Activated CD8-positive, alpha-beta memory T cell treated with anti-CD3 and anti-CD28 coated beads for 4 hours (primary cell): Measurements from ENCODE around the gene FRZB.
"Not testable (repeated sequence)": the region's sequence is repeated elsewhere in the genome, so short reads cannot be mapped to it uniquely, and the experiment has no call there.

Experiments used
- DNase-seq, 2 donors: peaks; one replicate each; pipeline ENCODE4 v3.0.0-alpha.2; 2020; ENCODE audit warnings: low read depth in 2 of 2

The FRZB gene, protein sequence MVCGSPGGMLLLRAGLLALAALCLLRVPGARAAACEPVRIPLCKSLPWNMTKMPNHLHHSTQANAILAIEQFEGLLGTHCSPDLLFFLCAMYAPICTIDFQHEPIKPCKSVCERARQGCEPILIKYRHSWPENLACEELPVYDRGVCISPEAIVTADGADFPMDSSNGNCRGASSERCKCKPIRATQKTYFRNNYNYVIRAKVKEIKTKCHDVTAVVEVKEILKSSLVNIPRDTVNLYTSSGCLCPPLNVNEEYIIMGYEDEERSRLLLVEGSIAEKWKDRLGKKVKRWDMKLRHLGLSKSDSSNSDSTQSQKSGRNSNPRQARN

DNA sequence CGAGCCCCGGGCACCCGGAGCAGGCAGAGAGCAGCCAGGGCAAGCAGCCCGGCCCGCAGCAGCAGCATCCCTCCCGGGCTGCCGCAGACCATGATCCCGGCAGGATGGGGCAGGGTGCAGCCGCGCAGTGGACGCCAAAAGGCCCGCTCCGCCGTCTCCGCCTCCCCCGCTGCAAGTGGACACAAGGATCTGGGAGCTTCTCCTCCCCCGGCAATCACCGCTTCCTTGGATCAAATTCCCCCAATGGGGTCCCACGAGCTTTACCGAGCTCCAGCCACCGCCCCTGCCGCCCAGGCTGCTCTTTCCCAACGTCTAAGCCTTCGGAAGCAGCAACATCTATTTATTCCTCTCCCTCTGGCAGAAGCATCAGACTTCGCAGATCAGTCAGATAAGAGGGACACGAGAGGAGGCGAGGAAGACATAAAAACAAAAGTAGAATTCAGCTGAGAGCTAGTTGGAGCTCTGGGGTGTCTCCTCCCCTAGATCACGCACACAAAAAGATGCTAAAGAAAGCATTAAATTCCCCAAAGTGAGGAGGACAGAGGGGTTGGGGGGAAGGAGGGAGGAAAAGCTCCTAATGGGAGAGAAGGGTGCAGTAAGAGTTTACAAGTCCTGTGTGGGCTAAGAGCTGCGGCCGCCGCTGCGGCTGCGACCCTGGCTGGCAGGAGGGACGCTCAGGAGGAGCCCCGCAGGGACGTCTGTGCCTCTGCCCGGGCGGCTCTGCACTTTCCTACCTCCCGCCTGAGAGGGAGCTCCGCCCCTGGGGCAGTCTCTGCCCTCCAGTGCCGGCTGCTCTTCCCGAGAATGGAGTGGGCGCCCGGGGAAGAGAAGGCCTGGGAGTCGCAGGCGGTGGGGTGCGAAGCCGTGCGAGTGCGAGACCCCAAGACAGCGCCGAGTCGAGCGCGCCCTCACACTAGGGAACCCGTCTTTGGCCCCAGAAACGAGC is at the start of gene FRZB:
Gene FRZB (minus strand): TSS at position 177 of the 946 bp plus-strand sequence. CDS start 85 bp downstream, at position 92.
- no peak for DNase-seq

DNA sequence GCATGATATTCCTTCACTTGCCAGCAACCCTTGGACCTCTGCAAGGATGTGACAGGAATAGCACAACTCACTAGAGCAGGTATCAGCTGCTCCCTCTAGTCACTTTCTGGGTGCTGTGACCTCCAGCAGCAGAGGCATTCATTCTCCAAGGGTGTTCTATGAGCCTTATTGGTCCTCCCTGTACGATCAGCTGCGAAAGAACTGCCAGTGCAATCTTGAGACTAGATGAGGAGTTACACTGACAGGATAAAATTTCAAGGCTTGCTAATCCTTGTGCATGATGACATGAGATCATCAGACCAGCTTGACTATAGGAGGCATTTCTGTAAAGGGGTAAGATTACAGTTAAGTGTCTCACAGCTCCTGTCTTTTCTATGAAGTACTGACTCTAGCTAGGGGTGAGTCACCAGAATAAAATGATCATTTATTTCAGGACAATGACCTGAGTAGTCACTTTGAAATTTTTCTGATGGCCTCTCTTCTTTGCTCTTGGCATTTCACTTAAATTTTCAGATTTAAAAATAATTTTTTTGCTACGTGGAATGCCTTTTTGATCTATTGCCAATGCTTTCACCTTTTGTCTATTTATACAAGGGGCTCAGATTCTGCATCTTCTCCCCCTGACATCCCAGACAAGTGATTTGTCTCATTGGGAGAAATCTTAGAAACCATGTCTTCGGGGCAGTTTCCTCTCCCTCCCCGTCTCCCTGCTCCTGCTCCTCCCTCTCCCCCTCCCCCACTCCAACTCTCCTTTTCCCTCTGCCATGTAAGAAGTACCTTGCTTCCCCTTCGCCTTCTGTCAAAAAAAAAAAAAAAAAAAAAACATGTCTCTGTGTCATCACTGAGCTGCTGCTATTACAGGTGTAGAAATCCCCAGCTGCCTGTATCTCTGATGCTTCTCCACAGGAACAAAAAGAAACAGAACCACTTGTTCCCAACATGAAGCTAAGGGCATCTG is 49.2 kb upstream of the FRZB start:
- DNase-seq: no peak

DNA sequence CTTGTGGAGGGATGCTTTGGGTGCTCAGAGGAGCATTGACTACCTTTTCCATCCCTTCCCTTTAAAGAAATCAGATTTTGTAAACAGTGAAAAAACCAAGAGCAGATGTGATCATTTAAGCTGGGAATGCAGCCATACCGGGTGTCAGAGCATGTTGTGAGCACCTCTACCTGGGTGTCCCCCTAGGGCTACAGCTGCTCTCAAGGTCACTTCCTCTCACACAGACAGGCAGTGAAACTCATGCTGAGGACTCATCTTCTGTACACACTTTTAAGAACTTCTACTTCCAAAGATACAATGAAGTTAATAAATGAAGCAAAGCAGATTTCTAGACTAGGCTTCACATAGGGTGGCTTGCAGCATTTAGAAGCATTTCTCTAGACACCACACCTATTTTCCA is 48.4 kb upstream of the FRZB start:
- DNase-seq: no peak

DNA sequence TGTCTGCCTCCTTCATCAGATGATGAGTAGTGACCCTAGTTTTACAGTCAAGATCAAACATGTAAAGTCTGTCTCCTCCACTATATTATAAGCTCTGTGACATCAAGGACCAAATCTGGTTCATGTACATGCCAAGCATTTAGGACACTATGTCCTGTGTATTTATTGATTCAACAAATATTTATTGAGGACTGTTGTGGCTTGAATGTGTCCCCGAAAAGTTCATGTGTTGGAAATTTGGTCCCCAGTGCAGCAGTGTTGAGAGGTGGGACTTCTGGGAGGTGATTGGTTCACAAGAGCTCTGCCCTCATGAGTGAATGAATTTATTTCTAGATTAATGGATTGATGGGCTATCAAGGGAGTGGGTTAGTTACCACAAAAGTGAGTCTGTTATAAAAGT is 46.6 kb upstream of the FRZB start:
- no peak for DNase-seq

DNA sequence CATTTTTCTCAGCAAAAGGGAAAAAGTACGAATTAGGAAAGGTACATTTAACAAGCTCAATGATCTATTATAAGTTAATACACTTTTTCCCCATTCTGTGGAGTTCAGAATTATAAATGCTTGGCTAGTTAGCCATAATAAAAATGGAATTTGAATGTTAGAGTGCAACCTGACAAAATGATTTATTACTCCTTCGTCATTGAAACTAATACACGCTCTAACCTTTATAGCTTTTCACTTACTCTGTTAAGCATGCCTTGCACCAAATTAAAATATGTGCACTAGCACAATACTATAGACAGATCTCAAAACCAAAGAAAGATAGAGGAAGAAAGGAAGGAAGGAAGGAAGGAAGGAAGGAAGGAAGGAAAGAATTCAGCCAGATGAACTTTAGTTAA is 46.1 kb upstream of the FRZB start:
- DNase-seq: no peak

DNA sequence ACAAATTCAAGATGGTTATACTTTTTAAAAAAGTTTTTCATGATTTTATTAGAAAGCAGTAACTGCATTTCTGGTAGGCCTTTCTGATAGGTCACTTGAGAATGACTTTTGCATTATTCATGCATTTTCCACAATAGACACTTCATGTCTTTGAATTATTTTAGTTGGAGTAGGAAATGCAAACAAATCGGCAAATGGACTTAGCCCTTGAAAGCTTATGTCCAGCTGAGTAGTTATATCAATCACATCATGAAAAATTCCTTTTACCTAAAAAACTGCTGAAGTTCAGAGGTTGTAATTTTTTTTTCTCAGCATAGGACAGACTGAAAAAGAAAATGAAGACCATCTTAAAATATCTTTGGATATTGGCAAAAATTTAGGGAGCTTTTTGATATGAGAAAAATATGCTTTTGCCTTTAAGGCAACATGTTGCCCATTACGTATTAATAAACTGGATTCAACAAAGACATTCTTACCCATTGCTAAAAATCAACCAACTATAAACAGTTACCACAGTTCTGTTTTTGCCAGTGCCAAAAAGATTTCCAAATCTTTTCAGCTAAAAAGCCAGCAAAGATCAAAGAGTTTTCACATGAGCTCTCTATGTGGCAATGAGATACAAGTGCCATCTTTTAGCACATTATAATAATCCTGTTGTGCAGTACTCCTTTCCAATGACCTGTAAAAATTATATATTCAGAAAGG is 45.5 kb upstream of the FRZB start:
- DNase-seq: no peak

DNA sequence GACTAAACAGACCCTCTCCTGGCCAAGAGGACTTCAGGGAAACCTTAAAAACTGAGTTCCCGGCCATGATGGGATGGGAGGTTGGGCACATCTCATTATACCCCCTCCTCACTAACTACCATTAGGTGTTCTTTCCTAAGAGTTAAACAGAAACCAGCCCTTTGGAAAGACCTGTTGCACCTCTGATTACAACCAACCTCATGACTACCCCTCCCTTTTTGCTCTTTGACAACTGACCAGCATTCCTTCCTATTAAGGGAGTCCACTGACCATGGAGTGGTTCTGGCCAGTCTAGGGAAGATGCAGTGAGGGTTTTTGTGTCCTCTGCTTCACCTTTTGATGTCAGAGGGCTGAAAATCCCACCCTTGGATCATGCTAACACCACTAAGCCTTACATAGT is 44.5 kb upstream of the FRZB start:
- no peak for DNase-seq

DNA sequence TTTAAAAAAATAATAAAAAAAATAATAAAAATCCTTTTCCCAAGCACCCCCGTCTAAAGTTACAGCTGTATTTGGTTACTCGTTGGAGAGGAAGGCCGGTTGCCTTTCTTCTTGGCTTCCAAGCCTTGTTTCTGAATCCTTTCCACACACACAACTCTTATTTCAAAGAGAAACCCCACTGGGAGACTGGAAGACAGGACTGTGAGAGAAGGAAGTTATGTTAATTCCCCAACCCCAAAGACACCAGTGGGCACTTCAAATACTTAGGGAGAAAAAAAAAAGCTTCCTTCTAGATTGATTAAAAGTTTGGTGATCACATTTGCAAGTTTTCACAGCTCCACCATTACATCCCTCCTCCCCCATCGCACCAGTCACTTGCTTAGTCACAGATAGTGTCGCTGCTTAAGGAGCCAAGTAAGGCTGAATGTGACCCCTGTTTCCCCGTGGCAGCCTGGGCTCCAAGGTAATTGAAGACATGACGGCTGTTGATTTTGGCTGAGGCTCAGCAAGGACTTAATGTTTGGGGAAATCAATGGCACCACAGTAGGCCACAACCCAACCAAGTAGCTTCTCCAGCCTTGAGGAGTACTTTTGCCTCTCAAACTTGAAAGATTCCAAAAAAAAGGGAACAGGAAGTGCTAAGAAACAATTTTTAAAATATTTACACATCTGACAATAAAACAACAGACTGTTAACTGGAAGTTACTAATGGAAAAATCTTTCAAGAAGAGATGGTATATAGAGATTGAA is 40.8 kb upstream of the FRZB start:
- no peak for DNase-seq

DNA sequence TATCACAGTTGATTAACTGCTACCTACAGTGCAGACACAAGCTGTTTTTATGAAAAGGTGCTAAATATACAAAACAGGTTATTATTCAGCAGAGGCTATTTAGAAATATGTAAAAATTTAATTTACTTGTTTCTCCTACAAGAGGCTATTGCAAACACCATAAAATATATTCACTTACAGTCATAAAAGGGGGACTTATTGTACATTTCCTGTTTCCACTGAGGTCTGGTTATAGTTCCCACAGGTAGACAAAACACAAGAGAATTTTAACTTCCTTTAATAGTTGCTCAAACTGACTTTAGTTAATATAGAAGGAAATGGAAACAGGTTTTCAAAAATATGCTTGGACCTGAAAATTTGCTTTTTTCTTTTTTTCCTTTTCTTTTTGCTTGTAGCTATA is 40.0 kb upstream of the FRZB start:
- DNase-seq: no peak

DNA sequence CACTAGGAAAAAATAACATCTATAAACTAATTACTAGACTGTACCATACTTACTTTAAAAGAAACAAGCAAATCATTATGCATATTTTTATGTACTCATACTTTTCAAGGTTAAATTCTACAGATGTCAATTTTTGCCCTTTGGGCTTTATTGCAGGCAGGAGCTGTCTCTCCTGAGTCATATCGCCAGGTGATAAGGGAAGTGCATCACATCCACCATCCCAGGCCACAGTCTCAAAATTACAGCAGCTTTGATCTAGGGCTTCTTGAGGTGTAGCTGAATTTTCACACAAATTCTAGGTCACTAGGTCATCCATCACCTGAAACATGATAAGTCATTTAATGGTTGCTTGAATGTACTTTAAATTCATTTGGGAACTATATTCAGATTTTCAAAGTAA is 38.4 kb upstream of the FRZB start:
- DNase-seq: no peak

DNA sequence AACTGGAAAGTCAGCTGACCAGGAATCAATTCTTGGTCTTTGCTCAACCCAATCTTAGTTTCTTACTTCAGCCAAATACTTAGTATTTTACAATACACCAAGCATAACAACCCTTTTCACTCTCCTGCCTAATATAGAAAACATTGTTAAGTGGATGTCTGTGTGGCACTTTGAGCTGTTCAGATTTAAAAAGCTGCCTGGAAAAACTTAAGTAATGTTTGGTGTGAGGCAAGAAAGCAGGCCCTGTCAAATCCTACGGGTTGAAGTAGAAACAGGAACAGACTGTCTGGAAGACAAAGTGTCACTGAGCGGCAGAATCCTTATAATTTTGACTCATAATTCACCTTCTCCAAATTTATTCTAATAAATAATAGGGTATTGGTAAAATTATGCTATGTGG is 37.1 kb upstream of the FRZB start:
- DNase-seq: no peak

DNA sequence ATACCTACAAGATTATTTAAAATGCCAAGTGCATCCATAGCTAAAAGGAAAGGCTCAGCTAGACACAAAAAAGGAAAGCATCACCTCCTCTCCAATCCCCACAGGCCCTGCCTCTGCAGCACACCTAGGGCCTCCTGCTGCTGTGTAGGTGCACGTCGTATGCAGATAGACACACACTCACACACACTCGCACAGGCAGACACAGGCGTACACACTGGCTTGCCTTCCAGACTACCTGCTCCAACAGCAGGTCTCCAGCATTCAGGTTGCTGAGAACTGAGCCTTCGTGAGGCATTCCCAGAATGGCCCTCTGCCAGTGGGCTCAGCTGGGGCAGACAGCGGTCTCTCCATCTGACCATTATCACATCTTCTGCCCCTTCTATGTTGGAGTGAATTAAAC is 35.3 kb upstream of the FRZB start:
- no peak for DNase-seq

DNA sequence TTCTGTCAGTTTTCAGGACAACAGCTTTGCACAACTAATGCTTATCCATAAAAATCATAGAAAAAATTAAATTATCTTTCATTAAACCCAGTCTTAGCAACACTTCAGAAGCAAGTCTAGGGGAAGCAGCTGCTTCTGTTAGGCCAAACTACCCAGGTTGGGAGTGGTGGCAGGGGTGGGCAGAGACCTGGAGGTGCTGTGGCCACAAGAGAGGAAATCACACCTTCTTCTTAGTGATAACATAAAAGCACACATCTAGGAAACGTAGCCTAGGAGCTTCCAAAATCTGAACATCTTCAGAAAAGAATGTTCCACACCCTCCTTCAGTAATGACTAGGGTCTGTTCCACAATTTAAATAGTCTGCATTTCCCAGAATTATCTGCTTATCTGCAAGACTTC is 32.3 kb upstream of the FRZB start:
- DNase-seq: no peak

DNA sequence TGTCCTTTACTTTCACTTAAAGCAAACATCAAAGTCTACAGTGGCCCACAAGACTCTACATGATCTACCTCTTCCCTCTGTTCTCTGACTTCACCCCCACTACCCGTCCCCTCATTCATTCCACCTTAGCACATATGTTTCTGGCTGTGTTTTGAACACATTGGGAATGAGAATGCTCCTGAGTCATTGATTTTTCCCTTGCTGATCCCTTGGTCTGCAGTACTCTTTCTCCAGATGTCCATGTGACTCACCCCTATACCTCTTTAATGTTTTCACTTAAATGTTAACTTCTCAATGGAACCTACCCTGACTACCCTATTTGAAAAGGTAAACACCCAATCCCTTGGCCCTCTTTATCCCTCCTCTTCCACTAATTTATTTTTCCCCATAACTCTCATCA is 30.7 kb upstream of the FRZB start:
- DNase-seq: no peak

DNA sequence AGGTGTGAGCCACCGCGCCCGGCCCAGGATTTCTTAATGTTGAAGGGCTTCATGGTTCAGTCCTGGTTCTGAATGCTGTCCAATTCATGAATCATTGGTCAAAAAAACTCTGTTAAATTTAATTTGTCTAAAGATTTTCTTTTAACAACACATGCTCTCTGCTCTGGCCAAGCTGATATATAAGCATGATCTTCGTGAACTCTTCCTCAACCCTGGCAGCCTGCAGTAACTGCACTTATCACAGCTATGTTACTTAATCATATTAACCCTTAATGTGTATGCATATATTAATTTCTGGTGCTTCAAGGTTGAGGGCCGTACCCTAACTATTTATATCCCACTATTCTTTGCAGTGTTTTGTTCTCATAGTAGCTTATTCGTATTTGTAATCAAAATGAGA is 29.4 kb upstream of the FRZB start:
- no peak for DNase-seq

DNA sequence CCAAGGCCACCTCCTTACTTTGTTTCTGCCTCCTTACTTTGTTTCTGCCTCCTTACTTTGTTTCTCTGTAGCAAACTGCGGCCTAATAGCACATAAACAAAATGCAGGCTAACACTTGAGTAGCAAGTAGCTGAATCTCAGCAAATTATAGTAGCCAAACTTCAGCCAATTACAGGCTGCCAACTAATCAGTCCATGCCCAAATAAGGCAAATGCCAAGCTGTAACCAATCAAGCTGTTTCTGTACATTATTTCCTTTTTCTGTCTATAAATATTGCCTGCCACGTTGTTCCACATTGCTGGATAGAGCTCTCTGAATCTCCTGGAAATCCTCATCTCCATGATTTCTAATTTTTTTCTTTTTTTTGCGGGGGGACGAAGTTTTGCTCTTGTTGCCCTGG is 28.7 kb upstream of the FRZB start:
- no peak for DNase-seq

DNA sequence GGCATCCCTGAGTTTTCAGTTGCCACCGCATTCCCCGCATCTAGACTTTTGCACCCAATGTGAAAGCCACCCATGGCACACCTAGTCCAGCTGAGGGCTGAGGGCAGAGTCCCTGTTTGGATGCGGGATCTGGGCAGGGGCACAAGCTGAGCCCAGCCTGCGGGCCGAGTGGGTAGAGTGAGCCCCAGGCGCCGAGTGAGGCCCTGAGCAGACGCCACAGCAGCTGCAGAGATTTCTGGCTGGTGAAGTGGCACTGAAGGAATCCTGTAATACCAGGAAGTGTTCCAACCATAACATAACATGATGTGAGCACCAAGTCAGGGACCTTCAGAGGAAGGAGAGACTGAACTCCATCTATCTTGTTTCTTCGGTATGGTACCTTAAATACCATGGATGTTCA is 27.7 kb upstream of the FRZB start:
- no peak for DNase-seq

DNA sequence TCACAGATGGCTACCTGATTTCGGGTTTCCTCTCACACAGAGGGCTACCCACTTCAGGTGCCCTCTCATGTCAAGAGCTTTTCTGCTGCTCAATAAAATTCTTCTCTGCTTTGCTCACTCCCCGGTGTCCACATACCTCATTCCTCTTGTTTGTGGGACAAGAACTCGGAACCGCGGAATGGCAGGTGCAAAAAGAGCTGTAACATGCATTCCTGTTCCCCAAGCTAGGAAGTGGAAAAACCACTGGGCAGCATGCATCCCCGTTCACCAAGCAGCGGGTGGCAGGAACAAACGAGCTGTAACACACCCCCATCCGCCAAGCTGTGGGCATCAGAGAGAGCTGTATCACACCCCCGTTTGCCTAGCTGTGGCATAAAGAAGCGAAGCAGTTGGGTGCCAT is 27.2 kb upstream of the FRZB start:
- no peak for DNase-seq

DNA sequence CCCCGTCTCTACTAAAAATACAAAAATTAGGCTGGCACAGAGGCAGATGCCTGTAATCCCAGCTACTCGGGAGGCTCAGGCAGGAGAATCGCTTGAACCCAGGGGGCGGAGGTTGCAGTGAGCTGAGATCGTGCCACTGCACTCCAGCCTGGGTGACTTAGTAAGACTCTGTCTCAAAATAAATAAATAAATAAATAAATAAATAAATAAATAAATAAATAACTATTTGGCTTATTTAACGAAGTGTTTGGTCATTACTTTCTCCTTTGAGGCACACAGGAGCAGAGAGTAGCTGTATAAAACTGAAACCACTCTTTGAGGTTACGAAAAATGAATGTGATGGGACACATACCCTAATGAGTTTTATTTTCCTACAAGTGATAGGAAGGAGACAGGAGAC is 26.6 kb upstream of the FRZB start:
- not testable (repeated sequence) for DNase-seq

DNA sequence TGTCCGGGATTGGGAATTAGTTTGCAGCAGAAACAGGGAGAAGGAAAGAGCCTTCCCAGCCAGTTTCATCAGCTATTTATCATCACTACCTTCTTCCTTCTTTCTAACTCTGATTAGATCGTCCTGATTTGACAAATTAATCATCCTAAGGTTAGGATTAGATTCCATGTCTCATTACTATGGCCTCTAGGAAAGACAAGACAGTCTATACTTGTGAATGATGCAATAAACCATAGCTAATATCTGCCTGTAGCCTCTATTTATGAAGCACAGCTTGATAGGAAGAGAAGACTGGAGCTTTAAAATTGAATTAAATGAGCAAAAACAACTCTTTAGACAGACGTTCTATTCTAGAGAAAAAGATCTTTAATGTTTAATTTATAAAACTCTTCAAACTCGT is 25.2 kb upstream of the FRZB start:
- no peak for DNase-seq
